ENCODE results near the gene CRTC1.

GRCh38 chr19:18696023-18696422, 12.5 kb downstream of the CRTC1 start:
- no peak for TF ChIP-seq CTCF (IDR thresholded peaks at IDR 0.05; ENCODE audit: poor library complexity)
- TF ChIP-seq EZH2 (IDR thresholded peaks at IDR 0.05; ENCODE audit: borderline replicate concordance) = no peak
